HepG2 (cell line): Measurements from ENCODE around the gene RFXANK. TPM values are rescaled to one million over a fixed set of nuclear protein-coding genes. Genes with fewer than 3 reads are reported as not detected.

Source experiments
- FOXC1 ChIP-seq: sonication (generic); formaldehyde crosslinking; IDR thresholded peaks from 2 replicates; pipeline ENCODE4 v1.8.0; 2022; ENCODE audit warnings: mild to moderate bottlenecking, missing genetic modification reagents, borderline replicate concordance
- KLF6 ChIP-seq: IDR thresholded peaks from 2 replicates; pipeline ENCODE4 v1.8.0; 2016; ENCODE audit warnings: missing biosample characterization, missing genetic modification reagents
- MED1 ChIP-seq: sonication (generic); formaldehyde crosslinking; IDR thresholded peaks from 2 replicates; pipeline ENCODE4 v1.4.0; 2020; ENCODE audit warnings: missing genetic modification reagents
- MIER3 ChIP-seq: IDR thresholded peaks from 2 replicates; pipeline ENCODE4 v1.6.1; 2016; ENCODE audit warnings: missing compliant biosample characterization, borderline replicate concordance
- MXD4 ChIP-seq: IDR thresholded peaks from 2 replicates; pipeline ENCODE4 v1.6.1; 2016; ENCODE audit warnings: mild to moderate bottlenecking, missing biosample characterization, missing genetic modification reagents
- NKX3-1 ChIP-seq: sonication (generic); formaldehyde crosslinking; IDR thresholded peaks from 2 replicates; pipeline ENCODE4 v1.5.0; 2020; ENCODE audit warnings: missing genetic modification reagents
- SAP130 ChIP-seq: IDR thresholded peaks from 2 replicates; pipeline ENCODE4 v1.6.1; 2016; ENCODE audit warnings: low read depth
- TGIF2 ChIP-seq: IDR thresholded peaks from 2 replicates; pipeline ENCODE4 v1.6.1; 2016; ENCODE audit warnings: control low read depth, missing compliant biosample characterization
- ZBTB38 ChIP-seq: sonication (generic); formaldehyde crosslinking; IDR thresholded peaks from 2 replicates; pipeline ENCODE4 v1.5.1; 2020; ENCODE audit warnings: mild to moderate bottlenecking, missing genetic modification reagents
- ZNF350 ChIP-seq: sonication (generic); formaldehyde crosslinking; IDR thresholded peaks from 2 replicates; pipeline ENCODE4 v1.4.0; 2020; ENCODE audit warnings: mild to moderate bottlenecking, low read depth, missing genetic modification reagents, borderline replicate concordance
- ZNF430 ChIP-seq: sonication (generic); formaldehyde crosslinking; IDR thresholded peaks from 2 replicates; pipeline ENCODE4 v1.9.0; 2021; ENCODE audit warnings: mild to moderate bottlenecking, missing genetic modification reagents
- ZNF484 ChIP-seq: sonication (generic); formaldehyde crosslinking; IDR thresholded peaks from 2 replicates; pipeline ENCODE4 v1.5.1; 2020; ENCODE audit warnings: mild to moderate bottlenecking, low read depth, missing genetic modification reagents, borderline replicate concordance
- ZNF530 ChIP-seq: sonication (generic); formaldehyde crosslinking; IDR thresholded peaks from 2 replicates; pipeline ENCODE4 v1.5.0; 2020; ENCODE audit warnings: low read depth, mild to moderate bottlenecking, missing genetic modification reagents
- ZNF7 ChIP-seq: IDR thresholded peaks from 2 replicates; pipeline ENCODE4 v1.6.1; 2016; ENCODE audit warnings: missing biosample characterization, missing genetic modification reagents
- polyA plus RNA-seq, 8 experiments: library from polyadenylated mRNA; depleted of rRNA in 3 of 8; stranded (reverse) in 7 of 8; unstranded in 1 of 8; fragments of >200 nt; fragmentation: Illumina TruSeq in 4 of 8; extraction: Trizol in 4 of 8; gene quantifications; 2 replicates each; pipeline versions ENCODE4 v1.2.1 to v1.2.3, GENCODE V29; 2011 to 2016; ENCODE audit warnings: low read depth in 4 of 8, missing spikeins in 1 of 8, mixed read lengths in 1 of 8; ENCODE audit not compliant: insufficient read depth in 1 of 8
- total RNA-seq, 5 experiments: library from RNA; depleted of rRNA; stranded (reverse); fragments of >200 nt; fragmentation: Illumina TruSeq; extraction: Trizol; gene quantifications; 2 replicates each; pipeline ENCODE4 v1.2.3, GENCODE V29; 2016; ENCODE audit warnings: low read depth in 1 of 5
- TF ChIP-seq, protein P1 (sequence below): sonication (generic); formaldehyde crosslinking; IDR thresholded peaks from 2 replicates; pipeline ENCODE4 v1.4.0; 2020; ENCODE audit warnings: mild to moderate bottlenecking, missing genetic modification reagents
- TF ChIP-seq, protein P2 (sequence below): sonication (generic); formaldehyde crosslinking; IDR thresholded peaks from 2 replicates; pipeline ENCODE4 v1.4.0; 2020; ENCODE audit warnings: missing genetic modification reagents, borderline replicate concordance
- TF ChIP-seq, protein P3 (sequence below): sonication (generic); formaldehyde crosslinking; IDR thresholded peaks from 2 replicates; pipeline ENCODE4 v1.5.0; 2020; ENCODE audit warnings: missing genetic modification reagents
- TF ChIP-seq, protein P4 (sequence below): sonication (generic); formaldehyde crosslinking; IDR thresholded peaks from 2 replicates; pipeline ENCODE4 v1.5.0; 2020; ENCODE audit warnings: missing genetic modification reagents
- TF ChIP-seq, protein P5 (sequence below): sonication (generic); formaldehyde crosslinking; IDR thresholded peaks from 2 replicates; pipeline ENCODE4 v1.4.0; 2020; ENCODE audit warnings: missing genetic modification reagents, borderline replicate concordance

RFXANK gene
- total and polyA plus RNA-seq, 2 of the 13 experiments (the other 11 are each of a cell fraction or from before 2014, with no cell fraction given): 49.9 to 80.7 TPM

DNA sequence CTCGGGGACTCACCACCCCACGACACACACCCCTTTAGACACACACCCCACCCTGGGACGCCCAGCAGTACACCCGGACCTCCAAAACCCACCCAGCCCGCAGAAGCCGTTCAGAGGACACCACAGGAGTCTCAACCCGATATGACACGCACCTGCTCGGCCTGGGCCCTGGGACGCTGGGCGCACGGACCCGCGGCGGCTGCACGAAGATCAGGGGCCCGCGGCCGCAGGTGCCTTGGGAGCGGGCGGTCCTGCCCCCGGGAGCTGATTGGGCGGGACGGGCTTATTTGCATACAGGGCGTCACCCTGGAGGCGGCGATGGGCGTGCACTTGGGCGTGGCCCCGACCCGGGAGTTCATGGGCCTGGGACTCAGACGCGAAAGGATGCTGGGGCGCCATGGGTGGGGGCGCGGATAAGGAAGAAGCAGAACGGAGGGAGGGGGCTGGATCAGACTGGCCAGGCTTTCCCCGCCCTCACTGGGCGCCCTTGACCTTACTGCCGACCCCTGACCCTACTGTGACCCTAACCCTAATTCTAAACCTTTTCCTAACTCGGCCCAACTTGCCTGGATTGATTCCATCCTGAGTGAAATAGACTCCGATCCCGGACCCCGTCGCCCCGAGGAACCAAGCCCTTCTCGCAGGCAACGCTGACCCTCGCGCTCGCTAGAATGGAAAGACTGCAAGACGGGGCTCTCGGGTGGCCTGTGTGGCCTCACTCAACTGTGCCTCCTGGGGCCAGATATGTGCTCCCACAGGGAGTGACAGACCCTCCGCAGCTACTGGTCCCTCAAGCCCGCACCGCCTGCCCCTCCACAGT, 21.8 kb upstream of the RFXANK start, which contains the start of gene MEF2B (continued):
- TF ChIP-seq, protein P1, sequence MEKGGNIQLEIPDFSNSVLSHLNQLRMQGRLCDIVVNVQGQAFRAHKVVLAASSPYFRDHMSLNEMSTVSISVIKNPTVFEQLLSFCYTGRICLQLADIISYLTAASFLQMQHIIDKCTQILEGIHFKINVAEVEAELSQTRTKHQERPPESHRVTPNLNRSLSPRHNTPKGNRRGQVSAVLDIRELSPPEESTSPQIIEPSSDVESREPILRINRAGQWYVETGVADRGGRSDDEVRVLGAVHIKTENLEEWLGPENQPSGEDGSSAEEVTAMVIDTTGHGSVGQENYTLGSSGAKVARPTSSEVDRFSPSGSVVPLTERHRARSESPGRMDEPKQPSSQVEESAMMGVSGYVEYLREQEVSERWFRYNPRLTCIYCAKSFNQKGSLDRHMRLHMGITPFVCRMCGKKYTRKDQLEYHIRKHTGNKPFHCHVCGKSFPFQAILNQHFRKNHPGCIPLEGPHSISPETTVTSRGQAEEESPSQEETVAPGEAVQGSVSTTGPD (CRISPR knock-in tag): no peak
- TF ChIP-seq ZNF530 (CRISPR knock-in tag) (no peak), ZNF350 (CRISPR knock-in tag) (peak; percentile 45; the same call in 1 of the 2 replicates), TGIF2 (CRISPR knock-in tag) (no peak), KLF6 (CRISPR knock-in tag) (no peak), NKX3-1 (CRISPR knock-in tag) (no peak), ZBTB38 (CRISPR knock-in tag) (no peak), SAP130 (CRISPR knock-in tag) (peak; percentile 53), MED1 (CRISPR knock-in tag) (no peak), ZNF7 (CRISPR knock-in tag) (no peak), FOXC1 (CRISPR knock-in tag) (no peak), ZNF484 (no peak), MXD4 (no peak), MIER3 (CRISPR knock-in tag) (no peak), ZNF430 (CRISPR knock-in tag) (no peak)
- TF ChIP-seq, protein P2, sequence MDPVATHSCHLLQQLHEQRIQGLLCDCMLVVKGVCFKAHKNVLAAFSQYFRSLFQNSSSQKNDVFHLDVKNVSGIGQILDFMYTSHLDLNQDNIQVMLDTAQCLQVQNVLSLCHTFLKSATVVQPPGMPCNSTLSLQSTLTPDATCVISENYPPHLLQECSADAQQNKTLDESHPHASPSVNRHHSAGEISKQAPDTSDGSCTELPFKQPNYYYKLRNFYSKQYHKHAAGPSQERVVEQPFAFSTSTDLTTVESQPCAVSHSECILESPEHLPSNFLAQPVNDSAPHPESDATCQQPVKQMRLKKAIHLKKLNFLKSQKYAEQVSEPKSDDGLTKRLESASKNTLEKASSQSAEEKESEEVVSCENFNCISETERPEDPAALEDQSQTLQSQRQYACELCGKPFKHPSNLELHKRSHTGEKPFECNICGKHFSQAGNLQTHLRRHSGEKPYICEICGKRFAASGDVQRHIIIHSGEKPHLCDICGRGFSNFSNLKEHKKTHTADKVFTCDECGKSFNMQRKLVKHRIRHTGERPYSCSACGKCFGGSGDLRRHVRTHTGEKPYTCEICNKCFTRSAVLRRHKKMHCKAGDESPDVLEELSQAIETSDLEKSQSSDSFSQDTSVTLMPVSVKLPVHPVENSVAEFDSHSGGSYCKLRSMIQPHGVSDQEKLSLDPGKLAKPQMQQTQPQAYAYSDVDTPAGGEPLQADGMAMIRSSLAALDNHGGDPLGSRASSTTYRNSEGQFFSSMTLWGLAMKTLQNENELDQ: no peak
- TF ChIP-seq, protein P3, sequence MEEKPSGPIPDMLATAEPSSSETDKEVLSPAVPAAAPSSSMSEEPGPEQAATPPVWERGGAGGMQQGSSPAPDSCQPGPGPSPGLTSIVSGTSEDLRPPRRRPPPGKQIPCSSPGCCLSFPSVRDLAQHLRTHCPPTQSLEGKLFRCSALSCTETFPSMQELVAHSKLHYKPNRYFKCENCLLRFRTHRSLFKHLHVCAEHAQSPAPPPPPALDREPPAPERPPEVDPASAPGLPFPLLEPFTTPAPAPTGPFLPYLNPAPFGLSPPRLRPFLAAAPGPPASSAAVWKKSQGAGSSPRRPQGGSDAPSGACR (CRISPR knock-in tag): no peak
- TF ChIP-seq, protein P4, sequence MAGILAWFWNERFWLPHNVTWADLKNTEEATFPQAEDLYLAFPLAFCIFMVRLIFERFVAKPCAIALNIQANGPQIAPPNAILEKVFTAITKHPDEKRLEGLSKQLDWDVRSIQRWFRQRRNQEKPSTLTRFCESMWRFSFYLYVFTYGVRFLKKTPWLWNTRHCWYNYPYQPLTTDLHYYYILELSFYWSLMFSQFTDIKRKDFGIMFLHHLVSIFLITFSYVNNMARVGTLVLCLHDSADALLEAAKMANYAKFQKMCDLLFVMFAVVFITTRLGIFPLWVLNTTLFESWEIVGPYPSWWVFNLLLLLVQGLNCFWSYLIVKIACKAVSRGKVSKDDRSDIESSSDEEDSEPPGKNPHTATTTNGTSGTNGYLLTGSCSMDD (CRISPR knock-in tag): no peak
- TF ChIP-seq, protein P5, sequence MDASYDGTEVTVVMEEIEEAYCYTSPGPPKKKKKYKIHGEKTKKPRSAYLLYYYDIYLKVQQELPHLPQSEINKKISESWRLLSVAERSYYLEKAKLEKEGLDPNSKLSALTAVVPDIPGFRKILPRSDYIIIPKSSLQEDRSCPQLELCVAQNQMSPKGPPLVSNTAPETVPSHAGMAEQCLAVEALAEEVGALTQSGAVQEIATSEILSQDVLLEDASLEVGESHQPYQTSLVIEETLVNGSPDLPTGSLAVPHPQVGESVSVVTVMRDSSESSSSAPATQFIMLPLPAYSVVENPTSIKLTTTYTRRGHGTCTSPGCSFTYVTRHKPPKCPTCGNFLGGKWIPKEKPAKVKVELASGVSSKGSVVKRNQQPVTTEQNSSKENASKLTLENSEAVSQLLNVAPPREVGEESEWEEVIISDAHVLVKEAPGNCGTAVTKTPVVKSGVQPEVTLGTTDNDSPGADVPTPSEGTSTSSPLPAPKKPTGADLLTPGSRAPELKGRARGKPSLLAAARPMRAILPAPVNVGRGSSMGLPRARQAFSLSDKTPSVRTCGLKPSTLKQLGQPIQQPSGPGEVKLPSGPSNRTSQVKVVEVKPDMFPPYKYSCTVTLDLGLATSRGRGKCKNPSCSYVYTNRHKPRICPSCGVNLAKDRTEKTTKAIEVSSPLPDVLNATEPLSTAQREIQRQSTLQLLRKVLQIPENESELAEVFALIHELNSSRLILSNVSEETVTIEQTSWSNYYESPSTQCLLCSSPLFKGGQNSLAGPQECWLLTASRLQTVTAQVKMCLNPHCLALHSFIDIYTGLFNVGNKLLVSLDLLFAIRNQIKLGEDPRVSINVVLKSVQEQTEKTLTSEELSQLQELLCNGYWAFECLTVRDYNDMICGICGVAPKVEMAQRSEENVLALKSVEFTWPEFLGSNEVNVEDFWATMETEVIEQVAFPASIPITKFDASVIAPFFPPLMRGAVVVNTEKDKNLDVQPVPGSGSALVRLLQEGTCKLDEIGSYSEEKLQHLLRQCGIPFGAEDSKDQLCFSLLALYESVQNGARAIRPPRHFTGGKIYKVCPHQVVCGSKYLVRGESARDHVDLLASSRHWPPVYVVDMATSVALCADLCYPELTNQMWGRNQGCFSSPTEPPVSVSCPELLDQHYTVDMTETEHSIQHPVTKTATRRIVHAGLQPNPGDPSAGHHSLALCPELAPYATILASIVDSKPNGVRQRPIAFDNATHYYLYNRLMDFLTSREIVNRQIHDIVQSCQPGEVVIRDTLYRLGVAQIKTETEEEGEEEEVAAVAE (CRISPR knock-in tag): no peak
